Naive thymus-derived CD4-positive, alpha-beta T cell (primary cell): Measurements from ENCODE around the gene CDK14. TPM values are rescaled to one million over a fixed set of nuclear protein-coding genes. Genes with fewer than 3 reads are reported as not detected.

Experiments
- ATAC-seq: fragments of 150-1000 bp; cut with Tn5 transposase; 2 replicates; pipeline ENCODE4 v1.10.0; 2021; ENCODE audit warnings: mild to moderate bottlenecking, moderate library complexity
- CTCF ChIA-PET: fragments of 350-600 bp; sonication (Branson Sonifier 250); formaldehyde crosslinking; loops from one replicate; lab custom pipeline; 2021; ENCODE audit warnings: antibody characterized with exemption; lab: Charles Lee
- POLR2A ChIA-PET: fragments of 350-600 bp; sonication (Branson Sonifier 250); formaldehyde crosslinking; loops from one replicate; lab custom pipeline; 2021; ENCODE audit warnings: antibody characterized with exemption, inconsistent platforms; lab: Charles Lee
- DNase-seq, 9 donors: peaks; one replicate each; pipeline versions ENCODE4 v3.0.0 to v3.0.0-alpha.2; 2020 to 2022; ENCODE audit warnings: mixed read lengths in 1 of 9
- H3K27ac ChIP-seq: one replicate; pipeline ENCODE4 v1.7.0; 2013; ENCODE audit warnings: mild to moderate bottlenecking, low read depth, low read length, moderate library complexity
- H3K27me3 ChIP-seq, 2 donors: one replicate each; pipeline ENCODE4 v1.7.0; 2013; ENCODE audit warnings: low read length in 2 of 2, mild to moderate bottlenecking in 2 of 2, moderate library complexity in 2 of 2; ENCODE audit not compliant: control insufficient read depth in 2 of 2, insufficient read depth in 2 of 2
- H3K36me3 ChIP-seq, 3 experiments: 1 replicate in 2 of 3; 2 replicates in 1 of 3; pipeline ENCODE4 v1.7.0; 2013; ENCODE audit warnings: low read length in 3 of 3, mild to moderate bottlenecking in 3 of 3, moderate library complexity in 1 of 3; ENCODE audit not compliant: insufficient read depth in 3 of 3, control insufficient read depth in 2 of 3
- H3K4me1 ChIP-seq, 2 donors: one replicate each; pipeline ENCODE4 v1.7.0; 2013; ENCODE audit warnings: low read length in 2 of 2, mild to moderate bottlenecking in 2 of 2, moderate library complexity in 1 of 2; ENCODE audit not compliant: control insufficient read depth in 2 of 2, insufficient read depth in 2 of 2
- H3K4me3 ChIP-seq: 2 replicates; pipeline ENCODE4 v1.7.0; 2013; ENCODE audit warnings: mild to moderate bottlenecking, low read length
- H3K9me3 ChIP-seq, 3 experiments: 1 replicate in 2 of 3; 2 replicates in 1 of 3; pipeline ENCODE4 v1.7.0; 2013; ENCODE audit warnings: low read length in 3 of 3; ENCODE audit not compliant: control insufficient read depth in 2 of 3
- H3K27ac Mint-ChIP-seq, 9 donors: one replicate each; pipeline ENCODE4 v1.8.0; 2020 to 2022; ENCODE audit warnings: mixed read lengths in 9 of 9, mild to moderate bottlenecking in 8 of 9, moderate library complexity in 5 of 9, inconsistent platforms in 2 of 9
- H3K27me3 Mint-ChIP-seq, 5 donors: one replicate each; pipeline ENCODE4 v1.8.0; 2021 to 2022; ENCODE audit warnings: mixed read lengths in 5 of 5, mild to moderate bottlenecking in 1 of 5
- H3K36me3 Mint-ChIP-seq, 5 donors: one replicate each; pipeline ENCODE4 v1.8.0; 2020 to 2022; ENCODE audit warnings: mixed read lengths in 5 of 5, mild to moderate bottlenecking in 3 of 5, inconsistent platforms in 1 of 5
- H3K4me1 Mint-ChIP-seq, 7 donors: one replicate each; pipeline ENCODE4 v1.8.0; 2020 to 2022; ENCODE audit warnings: mixed read lengths in 7 of 7, mild to moderate bottlenecking in 3 of 7, inconsistent platforms in 1 of 7
- H3K4me3 Mint-ChIP-seq, 10 donors: one replicate each; pipeline ENCODE4 v1.8.0; 2020 to 2022; ENCODE audit warnings: mild to moderate bottlenecking in 10 of 10, mixed read lengths in 10 of 10, moderate library complexity in 6 of 10, inconsistent platforms in 2 of 10
- H3K9me3 Mint-ChIP-seq, 11 donors: one replicate each; pipeline ENCODE4 v1.8.0; 2020 to 2022; ENCODE audit warnings: mixed read lengths in 11 of 11, mild to moderate bottlenecking in 4 of 11, inconsistent platforms in 1 of 11, moderate library complexity in 1 of 11
- intact Hi-C, 2 donors: fragments of 100-400 bp; cut with micrococcal nuclease; formaldehyde crosslinking; loops; one replicate each; pipeline ENCODE4 v1.15.1; 2023
- polyA plus RNA-seq, 2 donors: library from polyadenylated mRNA; unstranded; fragments of 300-500 nt; fragmentation: Illumina TruSeq; gene quantifications; one replicate each; pipeline ENCODE4 v1.2.3, GENCODE V29; 2021
- total RNA-seq, 6 experiments: library from RNA in 5 of 6; stranded (reverse) in 5 of 6; gene quantifications; 1 replicate in 5 of 6; 2 replicates in 1 of 6; pipeline ENCODE4 v1.2.3 and lab custom pipeline; 2021 to 2026

CDK14 gene
- total and polyA plus RNA-seq, 7 experiments from 2014 or later, result 0.05 to 9.9 (median 0.72) TPM; not detected in 1

GRCh38 chr7:90568213-90568612 is 27.9 kb upstream of the CDK14 start:
- DNase-seq (no peak), ATAC-seq (peak; percentile 78)
- Histone ChIP-seq H3K27ac (no peak overlapping the region), H3K4me1 (no peaks in the 10 kb centered on the region), H3K27me3 (peaks cover 0 to 3% of the 10 kb centered on the region in 2 donors), H3K36me3 (no peaks in the 10 kb centered on the region), H3K9me3 (no peaks in the 10 kb centered on the region), H3K4me3 (no peak overlapping the region)
- H3K9me3 Mint-ChIP-seq, result peaks cover 0 to 7% (median 0%) of the 10 kb centered on the region in 11 donors
- peaks cover 0 to 8% (median 0%) of the 10 kb centered on the region in 5 donors for H3K27me3 Mint-ChIP-seq
- no peaks in the 10 kb centered on the region for H3K36me3 Mint-ChIP-seq
- H3K27ac Mint-ChIP-seq, result no peak overlapping the region
- ChIA-PET CTCF (no interaction called here), POLR2A (no interaction called here)
- intact Hi-C loops, result no loop called here
- H3K4me3 Mint-ChIP-seq, result no peak overlapping the region
- H3K4me1 Mint-ChIP-seq, result no peaks in the 10 kb centered on the region

DNA sequence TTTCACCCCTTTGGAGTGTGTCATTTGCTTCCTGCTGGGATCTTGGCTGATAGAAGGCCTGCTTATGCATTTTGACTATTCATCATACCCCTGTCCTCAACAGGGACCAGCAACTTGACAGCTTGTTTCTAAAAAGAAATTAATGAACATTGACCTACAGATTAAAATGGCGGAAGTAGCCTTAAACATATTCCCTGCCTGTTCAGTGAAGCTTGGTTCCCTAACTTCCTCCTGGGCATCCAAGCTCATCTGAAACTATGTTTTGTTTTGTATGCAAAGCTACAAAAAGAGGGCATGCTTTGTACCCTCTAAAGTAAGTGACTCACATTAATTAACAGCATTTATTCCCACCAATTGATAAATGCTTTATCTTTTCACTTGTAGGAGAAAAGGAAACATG is 26.8 kb upstream of the CDK14 start:
- H3K4me1 ChIP-seq, result no peaks in the 10 kb centered on the region
- H3K9me3 ChIP-seq, result no peaks in the 10 kb centered on the region
- Mint-ChIP-seq H3K27me3 (peaks cover 0 to 8% (median 0%) of the 10 kb centered on the region in 5 donors), H3K9me3 (peaks cover 0 to 7% (median 0%) of the 10 kb centered on the region in 11 donors), H3K4me1 (no peaks in the 10 kb centered on the region), H3K4me3 (no peak overlapping the region), H3K27ac (no peak overlapping the region), H3K36me3 (no peaks in the 10 kb centered on the region)
- CTCF ChIA-PET, result no interaction called here
- no peak overlapping the region for H3K27ac ChIP-seq
- no peaks in the 10 kb centered on the region for H3K36me3 ChIP-seq
- no peak overlapping the region for H3K4me3 ChIP-seq
- POLR2A ChIA-PET, result no interaction called here
- ATAC-seq (no peak), DNase-seq (no peak)
- intact Hi-C loops, result no loop called here
- H3K27me3 ChIP-seq, result peaks cover 0 to 3% of the 10 kb centered on the region in 2 donors

- Mint-ChIP-seq H3K36me3 (no peaks in the 10 kb centered on the region), H3K27ac (no peak overlapping the region), H3K4me1 (no peaks in the 10 kb centered on the region), H3K9me3 (peaks cover 0 to 7% (median 0%) of the 10 kb centered on the region in 11 donors), H3K27me3 (peaks cover 0 to 8% (median 0%) of the 10 kb centered on the region in 5 donors), H3K4me3 (no peak overlapping the region)
- H3K4me3 ChIP-seq, result no peak overlapping the region
- H3K9me3 ChIP-seq, result no peaks in the 10 kb centered on the region
- H3K27me3 ChIP-seq, result peaks cover 0 to 3% of the 10 kb centered on the region in 2 donors
- no peak overlapping the region for H3K27ac ChIP-seq
- ATAC-seq (no peak), DNase-seq (no peak)
- intact Hi-C loops, result no loop called here
- H3K36me3 ChIP-seq, result no peaks in the 10 kb centered on the region
- CTCF ChIA-PET, result no interaction called here
- H3K4me1 ChIP-seq, result no peaks in the 10 kb centered on the region
- POLR2A ChIA-PET, result no interaction called here
These were observed 25.7 kb upstream of the CDK14 start for GRCh38 chr7:90570373-90570959.

DNA sequence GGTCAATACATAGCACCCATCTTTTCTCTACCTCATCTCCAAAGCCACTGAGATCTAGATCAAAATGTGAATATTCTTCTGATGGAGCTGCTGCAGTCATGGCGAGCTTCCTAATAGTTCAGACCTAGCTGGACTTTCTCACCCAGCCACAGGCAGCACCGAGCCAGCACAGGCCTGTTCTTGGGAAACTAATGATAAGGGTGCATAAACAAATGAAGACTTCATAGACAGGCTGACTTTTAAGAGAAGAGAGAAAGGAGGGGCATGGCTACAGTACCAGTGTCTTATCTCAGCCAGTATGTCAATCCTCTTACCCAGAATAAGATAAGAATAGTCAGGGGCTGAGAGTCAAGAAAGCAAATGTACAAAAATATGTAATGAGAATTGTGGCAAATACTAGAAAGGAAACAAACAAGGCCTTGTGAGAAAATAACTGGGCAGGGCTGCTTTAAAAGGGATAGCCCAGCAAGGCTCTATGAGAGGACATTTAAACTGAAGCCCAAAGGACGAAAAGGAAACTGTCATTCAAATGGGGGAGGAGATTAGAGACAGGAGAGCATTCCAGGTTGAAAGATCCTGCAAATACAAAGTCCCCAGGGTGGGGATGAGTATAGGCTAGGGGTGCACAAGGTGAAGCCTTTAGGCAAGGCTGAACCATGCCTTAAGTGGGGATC is 21.8 kb upstream of the CDK14 start:
- Mint-ChIP-seq H3K4me1 (no peaks in the 10 kb centered on the region), H3K27ac (no peak overlapping the region), H3K27me3 (peaks cover 0 to 8% (median 0%) of the 10 kb centered on the region in 5 donors), H3K36me3 (no peaks in the 10 kb centered on the region), H3K4me3 (no peak overlapping the region), H3K9me3 (no peaks in the 10 kb centered on the region)
- no peak for DNase-seq
- Histone ChIP-seq H3K36me3 (no peaks in the 10 kb centered on the region), H3K27ac (no peak overlapping the region), H3K4me1 (no peaks in the 10 kb centered on the region), H3K9me3 (no peaks in the 10 kb centered on the region), H3K27me3 (peaks cover 0 to 3% of the 10 kb centered on the region in 2 donors), H3K4me3 (no peak overlapping the region)
- no peak for ATAC-seq
- intact Hi-C loops, result no loop called here
- POLR2A ChIA-PET, result no interaction called here
- CTCF ChIA-PET, result no interaction called here

DNA sequence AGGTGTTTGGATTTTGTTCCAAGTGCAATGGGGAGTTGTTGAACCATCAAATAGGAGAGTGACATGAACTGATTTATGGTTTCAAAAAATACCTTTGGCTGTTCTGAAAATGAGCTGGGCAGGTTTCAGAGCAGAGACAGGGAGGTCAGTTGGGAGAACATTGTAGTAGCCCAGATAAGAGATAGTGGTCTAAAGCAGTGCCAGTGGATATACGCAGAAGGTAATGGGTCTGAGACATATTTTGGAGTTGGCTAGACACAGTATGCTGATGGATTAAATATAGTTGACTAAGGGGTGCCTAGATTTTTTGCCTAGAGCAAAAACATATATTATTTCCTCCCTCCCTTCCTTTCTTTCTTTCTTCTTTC is 21.3 kb upstream of the CDK14 start:
- intact Hi-C loops, result no loop called here
- Histone ChIP-seq H3K4me3 (no peak overlapping the region), H3K36me3 (no peaks in the 10 kb centered on the region), H3K9me3 (no peaks in the 10 kb centered on the region), H3K4me1 (no peaks in the 10 kb centered on the region), H3K27ac (no peak overlapping the region), H3K27me3 (peaks cover 0 to 3% of the 10 kb centered on the region in 2 donors)
- H3K4me3 Mint-ChIP-seq, result no peak overlapping the region
- CTCF ChIA-PET, result no interaction called here
- H3K36me3 Mint-ChIP-seq, result no peaks in the 10 kb centered on the region
- no peak for DNase-seq
- no peak overlapping the region for H3K27ac Mint-ChIP-seq
- POLR2A ChIA-PET, result no interaction called here
- H3K4me1 Mint-ChIP-seq, result no peaks in the 10 kb centered on the region
- H3K9me3 Mint-ChIP-seq, result no peaks in the 10 kb centered on the region
- no peak for ATAC-seq
- peaks cover 0 to 8% (median 0%) of the 10 kb centered on the region in 5 donors for H3K27me3 Mint-ChIP-seq

DNA sequence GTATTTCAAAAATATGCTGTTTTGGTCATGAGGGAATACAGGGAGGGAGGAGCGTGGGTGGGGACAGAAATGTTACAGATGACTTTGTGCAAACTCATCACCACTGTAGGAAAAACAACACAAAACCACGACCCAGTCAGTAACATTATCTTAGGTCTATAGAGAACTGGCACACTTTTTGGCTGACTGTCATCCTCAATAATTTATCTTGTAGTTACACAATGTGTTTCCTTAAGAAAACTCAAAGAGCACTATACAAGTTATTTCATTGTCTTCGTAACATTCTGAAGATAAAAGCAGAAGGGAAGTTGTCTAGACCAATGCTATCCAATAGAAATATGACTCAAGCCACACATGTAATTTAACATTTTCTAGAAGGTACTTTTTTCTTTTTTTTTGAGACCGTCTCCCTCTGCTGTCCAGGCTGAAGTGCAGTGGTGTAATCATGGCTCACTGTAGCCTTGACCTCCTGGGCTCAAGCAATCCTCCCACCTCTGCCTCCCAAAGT is 16.9 kb upstream of the CDK14 start:
- no peaks in the 10 kb centered on the region for H3K27me3 ChIP-seq
- Mint-ChIP-seq H3K4me3 (no peak overlapping the region), H3K36me3 (no peaks in the 10 kb centered on the region), H3K27ac (no peak overlapping the region), H3K27me3 (peaks cover 0 to 1% (median 0%) of the 10 kb centered on the region in 5 donors), H3K4me1 (no peaks in the 10 kb centered on the region), H3K9me3 (peaks cover 0 to 13% (median 0%) of the 10 kb centered on the region in 11 donors)
- intact Hi-C loops, result no loop called here
- no peaks in the 10 kb centered on the region for H3K36me3 ChIP-seq
- H3K27ac ChIP-seq, result no peak overlapping the region
- peak; percentile 65 for ATAC-seq
- POLR2A ChIA-PET, result no interaction called here
- H3K9me3 ChIP-seq, result no peaks in the 10 kb centered on the region
- DNase-seq, result no peak
- no peaks in the 10 kb centered on the region for H3K4me1 ChIP-seq
- H3K4me3 ChIP-seq, result no peak overlapping the region
- CTCF ChIA-PET, result no interaction called here

DNA sequence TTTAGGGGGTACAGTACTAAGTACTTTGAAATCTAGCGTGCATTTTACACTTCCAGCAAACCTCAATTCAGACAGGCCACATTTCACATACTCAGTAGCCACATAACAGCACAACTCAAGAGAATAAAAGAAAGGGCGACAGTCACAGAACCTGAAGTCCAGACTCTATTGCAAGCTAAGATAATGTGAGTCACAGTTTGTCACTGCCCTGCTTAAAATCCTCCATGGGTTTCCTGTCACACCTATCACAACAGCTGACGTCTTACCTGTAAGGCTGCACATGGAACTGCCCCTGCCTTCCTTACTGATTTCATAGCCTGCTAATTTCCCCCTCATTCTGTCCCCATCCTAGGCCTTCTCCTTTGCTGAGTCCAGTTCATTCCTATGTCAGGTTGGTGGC is 16.1 kb upstream of the CDK14 start:
- Histone ChIP-seq H3K27ac (no peak overlapping the region), H3K4me3 (no peak overlapping the region), H3K9me3 (no peaks in the 10 kb centered on the region), H3K36me3 (no peaks in the 10 kb centered on the region), H3K27me3 (no peaks in the 10 kb centered on the region), H3K4me1 (no peaks in the 10 kb centered on the region)
- ChIA-PET POLR2A (no interaction called here), CTCF (no interaction called here)
- Mint-ChIP-seq H3K4me3 (no peak overlapping the region), H3K27ac (no peak overlapping the region), H3K9me3 (peaks cover 0 to 13% (median 2%) of the 10 kb centered on the region in 11 donors), H3K4me1 (no peaks in the 10 kb centered on the region), H3K36me3 (no peaks in the 10 kb centered on the region), H3K27me3 (peaks cover 0 to 8% (median 0%) of the 10 kb centered on the region in 5 donors)
- DNase-seq (no peak), ATAC-seq (no peak)
- intact Hi-C loops, result no loop called here
